ENCODE results near the gene ADGRV1.
"Not testable (repeated sequence)": the region's sequence is repeated elsewhere in the genome, so short reads cannot be mapped to it uniquely, and the experiment has no call there.

Gene ADGRV1

GRCh38 chr5:90718387-90718786 is 159.8 kb downstream of the ADGRV1 start:
- Histone ChIP-seq H3K4me1 (ENCODE audit: control insufficient read depth, insufficient read depth, low read length) (no peaks in the 10 kb centered on the region), H3K9ac (ENCODE audit: low read length in 2 of 2) (no peak overlapping the region), H3K9me3 (ENCODE audit: control insufficient read depth in 2 of 2, low read length in 2 of 2) (no peaks in the 10 kb centered on the region), H3K36me3 (ENCODE audit: control insufficient read depth in 2 of 2, insufficient read depth in 2 of 2, low read length in 2 of 2) (no peaks in the 10 kb centered on the region), H3K4me3 (ENCODE audit: low read length in 2 of 2) (no peak overlapping the region), H3K27me3 (ENCODE audit: control insufficient read depth in 1 of 2, insufficient read depth in 2 of 2, low read length in 2 of 2) (no peaks in the 10 kb centered on the region), H3K27ac (ENCODE audit: low read length) (no peak overlapping the region)

GRCh38 chr5:90739567-90739966 is 181.0 kb downstream of the ADGRV1 start:
- Histone ChIP-seq H3K9ac (ENCODE audit: low read length in 2 of 2) (no peak overlapping the region), H3K4me1 (ENCODE audit: control insufficient read depth, insufficient read depth, low read length) (no peaks in the 10 kb centered on the region), H3K36me3 (ENCODE audit: control insufficient read depth in 2 of 2, insufficient read depth in 2 of 2, low read length in 2 of 2) (no peaks in the 10 kb centered on the region), H3K9me3 (ENCODE audit: control insufficient read depth in 2 of 2, low read length in 2 of 2) (peaks cover 0 to 3% of the 10 kb centered on the region in 2 donors), H3K27me3 (ENCODE audit: control insufficient read depth in 1 of 2, insufficient read depth in 2 of 2, low read length in 2 of 2) (no peaks in the 10 kb centered on the region), H3K4me3 (ENCODE audit: low read length in 2 of 2) (no peak overlapping the region), H3K27ac (ENCODE audit: low read length) (no peak overlapping the region)

- H3K4me3 ChIP-seq (ENCODE audit: low read length in 2 of 2) = no peak overlapping the region
- H3K9me3 ChIP-seq (ENCODE audit: control insufficient read depth in 2 of 2, low read length in 2 of 2) = peaks cover 0 to 3% of the 10 kb centered on the region in 2 donors
- H3K27me3 ChIP-seq (ENCODE audit: control insufficient read depth in 1 of 2, insufficient read depth in 2 of 2, low read length in 2 of 2) = no peaks in the 10 kb centered on the region
- no peaks in the 10 kb centered on the region for H3K4me1 ChIP-seq (ENCODE audit: control insufficient read depth, insufficient read depth, low read length)
- no peak overlapping the region for H3K27ac ChIP-seq (ENCODE audit: low read length)
- no peak overlapping the region for H3K9ac ChIP-seq (ENCODE audit: low read length in 2 of 2)
- H3K36me3 ChIP-seq (ENCODE audit: control insufficient read depth in 2 of 2, insufficient read depth in 2 of 2, low read length in 2 of 2) = no peaks in the 10 kb centered on the region
Observed at GRCh38 chr5:90740244-90740799, 181.7 kb downstream of the ADGRV1 start.

GRCh38 chr5:90741022-90741564 is 182.5 kb downstream of the ADGRV1 start:
- Histone ChIP-seq H3K9ac (ENCODE audit: low read length in 2 of 2) (no peak overlapping the region), H3K36me3 (ENCODE audit: control insufficient read depth in 2 of 2, insufficient read depth in 2 of 2, low read length in 2 of 2) (no peaks in the 10 kb centered on the region), H3K27me3 (ENCODE audit: control insufficient read depth in 1 of 2, insufficient read depth in 2 of 2, low read length in 2 of 2) (no peaks in the 10 kb centered on the region), H3K4me1 (ENCODE audit: control insufficient read depth, insufficient read depth, low read length) (no peaks in the 10 kb centered on the region), H3K27ac (ENCODE audit: low read length) (no peak overlapping the region), H3K4me3 (ENCODE audit: low read length in 2 of 2) (no peak overlapping the region), H3K9me3 (ENCODE audit: control insufficient read depth in 2 of 2, low read length in 2 of 2) (peaks cover 2 to 3% of the 10 kb centered on the region in 2 donors)

- no peaks in the 10 kb centered on the region for H3K27me3 ChIP-seq (ENCODE audit: control insufficient read depth in 1 of 2, insufficient read depth in 2 of 2, low read length in 2 of 2)
- H3K27ac ChIP-seq (ENCODE audit: low read length) = no peak overlapping the region
- no peaks in the 10 kb centered on the region for H3K4me1 ChIP-seq (ENCODE audit: control insufficient read depth, insufficient read depth, low read length)
- no peaks in the 10 kb centered on the region for H3K36me3 ChIP-seq (ENCODE audit: control insufficient read depth in 2 of 2, insufficient read depth in 2 of 2, low read length in 2 of 2)
- H3K4me3 ChIP-seq (ENCODE audit: low read length in 2 of 2) = no peak overlapping the region
- H3K9ac ChIP-seq (ENCODE audit: low read length in 2 of 2) = no peak overlapping the region
- H3K9me3 ChIP-seq (ENCODE audit: control insufficient read depth in 2 of 2, low read length in 2 of 2) = peaks cover 0 to 2% of the 10 kb centered on the region in 2 donors
Observed at GRCh38 chr5:90746119-90746518, 187.5 kb downstream of the ADGRV1 start.

- Histone ChIP-seq H3K36me3 (ENCODE audit: control insufficient read depth in 2 of 2, insufficient read depth in 2 of 2, low read length in 2 of 2) (no peaks in the 10 kb centered on the region), H3K9me3 (ENCODE audit: control insufficient read depth in 2 of 2, low read length in 2 of 2) (peaks cover 0 to 2% of the 10 kb centered on the region in 2 donors), H3K27ac (ENCODE audit: low read length) (no peak overlapping the region), H3K4me1 (ENCODE audit: control insufficient read depth, insufficient read depth, low read length) (no peaks in the 10 kb centered on the region), H3K9ac (ENCODE audit: low read length in 2 of 2) (no peak overlapping the region), H3K27me3 (ENCODE audit: control insufficient read depth in 1 of 2, insufficient read depth in 2 of 2, low read length in 2 of 2) (no peaks in the 10 kb centered on the region), H3K4me3 (ENCODE audit: low read length in 2 of 2) (no peak overlapping the region)
Observed at GRCh38 chr5:90747175-90747574, 188.6 kb downstream of the ADGRV1 start.

- Histone ChIP-seq H3K4me3 (ENCODE audit: low read length in 2 of 2) (no peak overlapping the region), H3K36me3 (ENCODE audit: control insufficient read depth in 2 of 2, insufficient read depth in 2 of 2, low read length in 2 of 2) (no peaks in the 10 kb centered on the region), H3K27me3 (ENCODE audit: control insufficient read depth in 1 of 2, insufficient read depth in 2 of 2, low read length in 2 of 2) (no peaks in the 10 kb centered on the region), H3K9ac (ENCODE audit: low read length in 2 of 2) (no peak overlapping the region), H3K27ac (ENCODE audit: low read length) (no peak overlapping the region), H3K4me1 (ENCODE audit: control insufficient read depth, insufficient read depth, low read length) (no peaks in the 10 kb centered on the region), H3K9me3 (ENCODE audit: control insufficient read depth in 2 of 2, low read length in 2 of 2) (peaks cover 0 to 2% of the 10 kb centered on the region in 2 donors)
Observed at GRCh38 chr5:90747693-90748092, 189.1 kb downstream of the ADGRV1 start.

GRCh38 chr5:90759119-90759518 is 200.5 kb downstream of the ADGRV1 start:
- H3K9ac ChIP-seq (ENCODE audit: low read length in 2 of 2) = no peak overlapping the region
- H3K4me3 ChIP-seq (ENCODE audit: low read length in 2 of 2) = no peak overlapping the region
- H3K4me1 ChIP-seq (ENCODE audit: control insufficient read depth, insufficient read depth, low read length) = no peaks in the 10 kb centered on the region
- no peaks in the 10 kb centered on the region for H3K27me3 ChIP-seq (ENCODE audit: control insufficient read depth in 1 of 2, insufficient read depth in 2 of 2, low read length in 2 of 2)
- H3K27ac ChIP-seq (ENCODE audit: low read length) = no peak overlapping the region
- no peaks in the 10 kb centered on the region for H3K9me3 ChIP-seq (ENCODE audit: control insufficient read depth in 2 of 2, low read length in 2 of 2)
- H3K36me3 ChIP-seq (ENCODE audit: control insufficient read depth in 2 of 2, insufficient read depth in 2 of 2, low read length in 2 of 2) = no peaks in the 10 kb centered on the region

GRCh38 chr5:90767710-90768109 is 209.1 kb downstream of the ADGRV1 start:
- Histone ChIP-seq H3K27me3 (ENCODE audit: control insufficient read depth in 1 of 2, insufficient read depth in 2 of 2, low read length in 2 of 2) (peaks cover 0 to 3% of the 10 kb centered on the region in 2 donors), H3K9ac (ENCODE audit: low read length in 2 of 2) (no peak overlapping the region), H3K4me1 (ENCODE audit: control insufficient read depth, insufficient read depth, low read length) (no peaks in the 10 kb centered on the region), H3K9me3 (ENCODE audit: control insufficient read depth in 2 of 2, low read length in 2 of 2) (no peaks in the 10 kb centered on the region), H3K4me3 (ENCODE audit: low read length in 2 of 2) (no peak overlapping the region), H3K27ac (ENCODE audit: low read length) (no peak overlapping the region), H3K36me3 (ENCODE audit: control insufficient read depth in 2 of 2, insufficient read depth in 2 of 2, low read length in 2 of 2) (no peaks in the 10 kb centered on the region)

- not testable (repeated sequence) for H3K9ac ChIP-seq (ENCODE audit: low read length in 2 of 2); H3K4me1 ChIP-seq (ENCODE audit: control insufficient read depth, insufficient read depth, low read length); H3K4me3 ChIP-seq (ENCODE audit: low read length in 2 of 2); H3K27me3 ChIP-seq (ENCODE audit: control insufficient read depth in 1 of 2, insufficient read depth in 2 of 2, low read length in 2 of 2); H3K36me3 ChIP-seq (ENCODE audit: control insufficient read depth in 2 of 2, insufficient read depth in 2 of 2, low read length in 2 of 2); H3K27ac ChIP-seq (ENCODE audit: low read length); H3K9me3 ChIP-seq (ENCODE audit: control insufficient read depth in 2 of 2, low read length in 2 of 2)
Observed at GRCh38 chr5:90770006-90770541, 211.5 kb downstream of the ADGRV1 start.

GRCh38 chr5:90777959-90778358 is 219.4 kb downstream of the ADGRV1 start:
- Histone ChIP-seq H3K27ac (ENCODE audit: low read length) (no peak overlapping the region), H3K27me3 (ENCODE audit: control insufficient read depth in 1 of 2, insufficient read depth in 2 of 2, low read length in 2 of 2) (no peaks in the 10 kb centered on the region), H3K9ac (ENCODE audit: low read length in 2 of 2) (no peak overlapping the region), H3K4me3 (ENCODE audit: low read length in 2 of 2) (no peak overlapping the region), H3K4me1 (ENCODE audit: control insufficient read depth, insufficient read depth, low read length) (no peaks in the 10 kb centered on the region), H3K36me3 (ENCODE audit: control insufficient read depth in 2 of 2, insufficient read depth in 2 of 2, low read length in 2 of 2) (no peaks in the 10 kb centered on the region), H3K9me3 (ENCODE audit: control insufficient read depth in 2 of 2, low read length in 2 of 2) (no peaks in the 10 kb centered on the region)

Data from stomach smooth muscle (tissue), 2 donors.